Measurements from ENCODE around the gene ERMARD.

The ERMARD gene

DNA sequence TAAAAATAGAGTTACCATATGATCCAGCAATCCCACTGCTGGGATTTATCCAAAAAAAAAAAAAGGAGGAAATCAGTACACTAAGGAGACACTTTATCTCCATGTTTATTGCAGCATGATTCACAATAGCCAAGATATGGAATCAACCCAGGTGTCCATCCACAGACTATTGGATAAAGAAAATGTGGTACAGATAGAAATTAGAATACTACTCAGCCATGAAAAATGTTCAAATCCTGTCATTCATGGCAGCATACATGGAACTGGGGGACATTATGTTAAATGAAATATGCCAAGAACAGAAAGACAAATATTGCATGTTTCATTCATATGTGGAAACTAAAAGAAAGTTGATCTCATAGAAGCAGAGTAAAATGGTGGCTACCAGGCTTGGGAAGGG, 75.3 kb downstream of the ERMARD start:
- no peak overlapping the region for H2AFZ ChIP-seq (ENCODE audit: low read length)
- H4K20me1 ChIP-seq (ENCODE audit: insufficient read depth, low read length), result no peaks in the 10 kb centered on the region
- no peaks in the 10 kb centered on the region for H3K36me3 ChIP-seq (replicated peaks; ENCODE audit: insufficient read depth, low read length)
- no peak for TF ChIP-seq CTCF (IDR thresholded peaks at IDR 0.05; ENCODE audit: low read length)
- TF ChIP-seq EZH2phosphoT487 (IDR thresholded peaks at IDR 0.05; ENCODE audit: low read length), result no peak
- no peak for TF ChIP-seq EZH2 (optimal IDR thresholded peaks at IDR 0.05; ENCODE audit: low read depth, low read length)
- no peak overlapping the region for H3K4me2 ChIP-seq (ENCODE audit: low read depth, low read length)
- no peaks in the 10 kb centered on the region for H3K9me3 ChIP-seq (replicated peaks; ENCODE audit: insufficient read depth, low read length)
- H3K4me3 ChIP-seq (ENCODE audit: low read length), result no peak overlapping the region
- H3K27me3 ChIP-seq (replicated peaks; ENCODE audit: insufficient read depth, low read length), result no peaks in the 10 kb centered on the region
- DNase-seq, result no peak
- H3K4me1 ChIP-seq (ENCODE audit: low read length), result no peaks in the 10 kb centered on the region
- H3K27ac ChIP-seq (ENCODE audit: low read length), result no peak overlapping the region
- H3K9me2 ChIP-seq (replicated peaks; ENCODE audit: insufficient read depth, low read length), result no peaks in the 10 kb centered on the region
- no peak overlapping the region for H3K9ac ChIP-seq (ENCODE audit: low read length)
- H3F3A ChIP-seq (ENCODE audit: insufficient read depth, low read length), result no peaks in the 10 kb centered on the region
- H3K79me2 ChIP-seq (ENCODE audit: low read length), result no peaks in the 10 kb centered on the region

DNA sequence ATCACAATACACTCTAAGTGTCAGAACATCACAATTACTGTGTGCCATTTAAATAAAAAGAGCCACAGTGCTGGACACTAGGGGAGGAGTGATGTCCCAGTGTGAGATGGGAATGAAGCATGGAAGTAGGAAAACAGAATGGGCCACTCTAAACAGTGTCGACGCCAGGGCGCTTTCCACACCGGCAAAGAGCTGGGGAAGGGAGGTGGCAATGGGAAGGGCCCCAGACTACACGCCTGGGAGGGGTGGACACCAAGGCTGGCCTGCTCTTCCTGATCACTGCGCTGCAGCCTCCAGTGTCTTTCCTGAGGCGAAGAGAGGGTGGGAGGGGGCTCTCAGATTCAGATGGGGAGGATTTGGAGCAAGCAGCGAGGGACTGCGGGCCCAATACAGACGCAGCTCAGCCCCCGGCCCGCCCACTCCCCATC, 75.9 kb downstream of the ERMARD start:
- Histone ChIP-seq H3F3A (ENCODE audit: insufficient read depth, low read length) (no peaks in the 10 kb centered on the region), H3K9me2 (replicated peaks; ENCODE audit: insufficient read depth, low read length) (no peaks in the 10 kb centered on the region), H3K27me3 (replicated peaks; ENCODE audit: insufficient read depth, low read length) (no peaks in the 10 kb centered on the region), H3K4me2 (ENCODE audit: low read depth, low read length) (no peak overlapping the region), H4K20me1 (ENCODE audit: insufficient read depth, low read length) (no peaks in the 10 kb centered on the region), H2AFZ (ENCODE audit: low read length) (no peak overlapping the region), H3K27ac (ENCODE audit: low read length) (no peak overlapping the region), H3K79me2 (ENCODE audit: low read length) (no peaks in the 10 kb centered on the region), H3K4me1 (ENCODE audit: low read length) (no peaks in the 10 kb centered on the region), H3K36me3 (replicated peaks; ENCODE audit: insufficient read depth, low read length) (no peaks in the 10 kb centered on the region), H3K9me3 (replicated peaks; ENCODE audit: insufficient read depth, low read length) (no peaks in the 10 kb centered on the region), H3K4me3 (ENCODE audit: low read length) (no peak overlapping the region), H3K9ac (ENCODE audit: low read length) (no peak overlapping the region)
- DNase-seq, result no peak
- no peak for TF ChIP-seq CTCF (IDR thresholded peaks at IDR 0.05; ENCODE audit: low read length)
- no peak for TF ChIP-seq EZH2 (optimal IDR thresholded peaks at IDR 0.05; ENCODE audit: low read depth, low read length)
- no peak for TF ChIP-seq EZH2phosphoT487 (IDR thresholded peaks at IDR 0.05; ENCODE audit: low read length)

- Histone ChIP-seq H3K27me3 (replicated peaks; ENCODE audit: insufficient read depth, low read length) (no peaks in the 10 kb centered on the region), H3K9me3 (replicated peaks; ENCODE audit: insufficient read depth, low read length) (no peaks in the 10 kb centered on the region), H4K20me1 (ENCODE audit: insufficient read depth, low read length) (no peaks in the 10 kb centered on the region), H3K79me2 (ENCODE audit: low read length) (no peaks in the 10 kb centered on the region), H3K9me2 (replicated peaks; ENCODE audit: insufficient read depth, low read length) (no peaks in the 10 kb centered on the region), H3K4me3 (ENCODE audit: low read length) (no peak overlapping the region), H3K27ac (ENCODE audit: low read length) (no peak overlapping the region), H3K4me1 (ENCODE audit: low read length) (no peaks in the 10 kb centered on the region), H3K36me3 (replicated peaks; ENCODE audit: insufficient read depth, low read length) (no peaks in the 10 kb centered on the region), H2AFZ (ENCODE audit: low read length) (no peak overlapping the region), H3F3A (ENCODE audit: insufficient read depth, low read length) (no peaks in the 10 kb centered on the region), H3K4me2 (ENCODE audit: low read depth, low read length) (no peak overlapping the region), H3K9ac (ENCODE audit: low read length) (no peak overlapping the region)
- no peak for TF ChIP-seq CTCF (IDR thresholded peaks at IDR 0.05; ENCODE audit: low read length)
- TF ChIP-seq EZH2 (optimal IDR thresholded peaks at IDR 0.05; ENCODE audit: low read depth, low read length), result no peak
- TF ChIP-seq EZH2phosphoT487 (IDR thresholded peaks at IDR 0.05; ENCODE audit: low read length), result no peak
- no peak for DNase-seq
Observed at GRCh38 chr6:169828176-169828575, 76.8 kb downstream of the ERMARD start.

Measured in MM.1S (cell line).